Subcutaneous abdominal adipose tissue (tissue), 5 donors: ENCODE data around the gene KCTD21.

Experiments
- H3K27ac ChIP-seq: one replicate; pipeline ENCODE4 v1.7.0; 2013; ENCODE audit warnings: low read depth, mild to moderate bottlenecking, inconsistent platforms, low read length, moderate library complexity
- H3K27me3 ChIP-seq, 5 donors: one replicate each; pipeline ENCODE4 v1.7.0; 2013; ENCODE audit warnings: low read length in 5 of 5, inconsistent platforms in 1 of 5; ENCODE audit not compliant: control insufficient read depth in 5 of 5, insufficient read depth in 4 of 5
- H3K36me3 ChIP-seq, 5 donors: one replicate each; pipeline ENCODE4 v1.7.0; 2013; ENCODE audit warnings: low read length in 5 of 5; ENCODE audit not compliant: control insufficient read depth in 5 of 5, insufficient read depth in 5 of 5
- H3K4me1 ChIP-seq, 5 donors: one replicate each; pipeline ENCODE4 v1.7.0; 2013; ENCODE audit warnings: low read length in 5 of 5, mild to moderate bottlenecking in 3 of 5, moderate library complexity in 1 of 5; ENCODE audit not compliant: control insufficient read depth in 5 of 5, insufficient read depth in 5 of 5
- H3K4me3 ChIP-seq, 5 donors: one replicate each; pipeline ENCODE4 v1.7.0; 2013; ENCODE audit warnings: low read length in 5 of 5, low read depth in 1 of 5
- H3K9ac ChIP-seq, 5 donors: one replicate each; pipeline ENCODE4 v1.7.0; 2013; ENCODE audit warnings: low read length in 5 of 5, mild to moderate bottlenecking in 4 of 5, moderate library complexity in 3 of 5
- H3K9me3 ChIP-seq, 5 donors: one replicate each; pipeline ENCODE4 v1.7.0; 2013; ENCODE audit warnings: low read length in 5 of 5; ENCODE audit not compliant: control insufficient read depth in 5 of 5
- donor health status: healthy.
- donor health status: healthy.
- donor health status: healthy.
- donor health status: healthy.
- donor health status: healthy.

KCTD21 gene

DNA sequence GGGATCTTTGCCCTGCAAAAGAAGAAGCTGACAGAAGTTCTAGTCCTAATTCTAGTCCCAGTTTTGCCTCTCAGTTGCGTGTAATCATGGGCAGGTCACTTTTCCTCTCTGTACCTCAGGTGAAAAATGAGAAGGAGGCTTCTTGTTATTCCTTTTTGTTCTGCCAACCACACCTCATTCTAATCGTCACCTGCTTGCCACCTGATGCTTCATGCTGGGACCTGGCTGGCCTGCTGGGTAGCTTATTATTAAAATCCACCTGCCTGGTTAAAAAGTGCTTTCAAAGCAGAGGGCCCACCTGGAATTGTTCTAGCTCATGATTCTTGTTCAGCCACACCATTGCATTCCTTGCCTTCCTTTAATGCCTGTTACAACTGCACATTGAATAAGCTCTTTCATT lies 40.6 kb downstream of the KCTD21 start:
- Histone ChIP-seq H3K27ac (no peak overlapping the region), H3K4me1 (peaks cover 3 to 17% (median 13%) of the 10 kb centered on the region in 5 donors), H3K4me3 (no peak overlapping the region), H3K9me3 (no peaks in the 10 kb centered on the region), H3K27me3 (no peaks in the 10 kb centered on the region), H3K9ac (no peak overlapping the region), H3K36me3 (no peaks in the 10 kb centered on the region)

DNA sequence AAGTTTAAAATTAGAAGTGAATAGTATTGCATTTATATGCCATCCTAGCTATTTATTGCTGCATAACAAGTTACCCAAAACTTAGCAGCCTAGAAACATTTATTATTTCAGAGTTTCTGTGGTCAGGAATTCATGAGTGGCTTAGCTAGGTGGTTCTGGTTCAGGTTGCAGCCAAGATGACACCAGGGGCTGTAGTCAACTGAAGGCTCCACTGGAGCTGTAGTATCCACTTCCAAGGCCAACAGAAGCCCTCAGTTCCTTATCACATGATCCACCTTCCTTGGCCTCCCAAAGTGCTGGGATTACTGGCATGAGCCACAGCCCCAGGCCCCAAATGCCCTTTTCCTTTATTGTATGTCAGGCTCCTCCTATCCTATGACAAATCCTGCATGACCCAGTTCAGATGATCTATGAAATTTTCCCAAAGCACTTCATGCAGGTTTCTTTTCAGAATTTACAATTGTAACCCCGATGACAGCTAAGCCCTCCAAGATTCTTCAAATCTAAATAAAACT lies 42.9 kb downstream of the KCTD21 start:
- Histone ChIP-seq H3K9ac (no peak overlapping the region), H3K4me3 (no peak overlapping the region), H3K36me3 (no peaks in the 10 kb centered on the region), H3K9me3 (no peaks in the 10 kb centered on the region), H3K4me1 (peaks cover 3 to 23% (median 13%) of the 10 kb centered on the region in 5 donors), H3K27ac (peak overlapping the region; percentile 49), H3K27me3 (no peaks in the 10 kb centered on the region)

DNA sequence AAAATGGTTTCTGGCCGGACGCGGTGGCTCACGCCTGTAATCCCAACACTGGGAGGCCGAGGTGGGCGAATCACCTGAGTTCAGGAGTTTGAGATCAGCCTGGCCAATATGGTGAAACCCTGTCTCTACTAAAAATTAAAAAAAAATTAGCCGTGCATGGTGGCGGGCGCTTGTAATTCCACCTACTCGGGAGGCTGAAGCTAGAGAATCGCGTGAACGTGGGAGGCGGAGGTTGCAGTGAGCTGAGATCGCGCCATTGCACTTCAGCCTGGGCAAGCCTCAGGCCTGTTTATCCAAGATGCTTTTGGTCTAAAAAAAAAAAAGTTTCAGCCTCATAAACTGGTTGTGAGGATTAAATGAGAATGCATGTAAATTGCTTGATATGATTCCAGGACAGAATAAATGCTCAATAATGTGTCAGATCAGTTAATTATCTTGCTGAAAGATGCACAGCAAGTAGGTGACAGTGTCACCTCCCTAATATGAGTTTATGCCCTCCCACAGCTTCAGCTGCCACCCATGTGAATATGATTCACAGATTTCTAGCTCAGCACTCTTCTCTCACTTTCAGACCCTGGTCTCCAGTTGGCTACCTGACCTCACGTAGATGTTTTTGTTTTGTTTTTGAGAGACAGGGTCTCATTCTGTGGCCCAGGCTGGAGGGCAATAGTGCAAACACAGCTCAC lies 47.9 kb downstream of the KCTD21 start:
- Histone ChIP-seq H3K9ac (peak overlapping the region in 2 of 5 donors; percentile 83 to 91), H3K27me3 (no peaks in the 10 kb centered on the region), H3K4me1 (peaks cover 4 to 37% (median 30%) of the 10 kb centered on the region in 5 donors), H3K27ac (no peak overlapping the region), H3K4me3 (peak overlapping the region in 3 of 5 donors; percentile 2 to 88 (median 81)), H3K36me3 (peaks cover 0 to 4% (median 0%) of the 10 kb centered on the region in 5 donors), H3K9me3 (no peaks in the 10 kb centered on the region)

DNA sequence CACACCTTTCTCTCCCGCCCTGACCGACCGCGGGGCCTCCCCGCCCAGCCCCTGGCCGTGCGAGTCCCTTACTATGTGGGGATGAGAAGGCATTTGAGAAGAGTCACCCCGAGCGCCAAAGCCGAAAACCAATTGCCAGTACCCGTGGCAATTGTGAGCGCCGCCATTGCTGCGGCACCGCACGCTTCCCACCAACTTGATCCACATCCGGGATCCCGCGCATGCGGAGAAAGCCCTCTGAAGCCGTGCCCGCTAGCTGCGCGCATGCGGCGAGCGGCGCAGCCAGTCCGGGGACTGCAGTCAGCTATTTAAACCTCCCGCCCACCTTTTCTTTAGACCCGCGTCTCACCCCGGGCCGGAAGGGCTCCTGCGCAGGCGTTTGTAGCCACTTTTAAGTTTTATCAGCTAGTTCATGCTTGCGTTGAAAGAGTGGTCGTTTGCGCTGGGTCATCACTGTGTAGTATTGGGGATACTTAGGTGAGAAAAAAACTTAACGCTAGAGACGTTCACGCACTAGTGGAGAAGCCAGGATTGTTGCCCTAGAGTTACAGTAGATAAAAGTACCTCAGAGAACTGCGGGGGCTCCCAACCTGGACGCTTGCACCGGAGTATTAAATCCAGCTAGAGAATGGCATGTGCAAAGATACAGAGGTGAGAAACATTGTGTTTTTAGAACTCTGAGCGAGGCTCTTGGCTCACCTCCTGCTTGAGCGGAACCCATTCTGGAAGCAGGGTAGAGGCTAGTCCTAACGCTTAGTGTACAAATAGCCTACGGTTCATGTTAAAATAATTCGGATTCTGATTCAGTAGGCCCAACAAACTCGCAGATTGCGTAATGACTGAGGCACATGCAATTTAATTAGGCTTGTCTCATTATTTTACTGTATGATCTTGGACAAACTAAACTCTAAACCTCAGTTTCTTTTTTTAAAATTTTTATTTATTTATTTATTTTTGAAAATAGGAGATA lies 48.7 kb downstream of the KCTD21 start, which contains the start of gene ALG8:
TSS of gene ALG8 (minus strand) at position 205 of the 970 bp plus-strand sequence. CDS start at position 167, 38 bp downstream.
- Histone ChIP-seq H3K9me3 (no peaks in the 10 kb centered on the region), H3K27me3 (no peaks in the 10 kb centered on the region), H3K9ac (peak within 1 kb of the TSS; percentile 65 to 97 (median 91))

DNA sequence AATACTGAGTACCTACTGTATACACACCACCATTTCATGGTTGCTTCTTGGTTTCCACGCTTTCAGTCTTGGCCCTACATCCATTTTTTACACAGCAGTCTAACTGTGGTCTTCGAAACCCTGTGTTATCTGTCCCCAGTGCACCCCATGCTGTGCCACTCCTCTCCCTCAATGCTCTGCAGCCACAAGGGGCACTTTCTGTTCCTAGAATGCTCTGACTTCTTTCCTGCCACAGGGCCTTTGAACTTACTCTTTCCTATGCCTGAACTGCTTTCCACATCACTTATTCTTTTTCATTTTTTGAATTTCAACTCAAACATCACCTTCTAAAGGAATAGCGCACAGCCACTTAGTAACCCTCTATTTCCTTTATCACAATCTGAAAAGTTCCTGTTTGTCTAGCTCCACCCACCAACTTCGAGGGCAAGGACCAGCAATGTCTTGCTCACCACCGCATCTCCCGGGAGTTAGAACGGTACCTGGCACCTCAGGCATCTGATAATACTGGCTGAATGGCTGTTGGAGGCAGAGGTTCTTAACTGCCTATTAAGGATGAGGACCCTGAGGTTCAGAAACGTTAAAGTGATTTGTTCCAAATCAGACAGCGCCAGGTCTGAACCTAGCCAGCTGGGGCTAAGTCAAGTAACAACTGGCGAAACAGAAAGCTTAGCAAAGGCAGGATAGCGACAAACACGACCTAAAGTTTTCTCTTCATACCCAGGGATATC lies 49.6 kb downstream of the KCTD21 start:
- H3K36me3 ChIP-seq: peaks cover 0 to 4% (median 0%) of the 10 kb centered on the region in 5 donors
- peak overlapping the region; percentile 81 to 96 (median 93) for H3K4me3 ChIP-seq
- peaks cover 4 to 24% (median 22%) of the 10 kb centered on the region in 5 donors for H3K4me1 ChIP-seq
- no peaks in the 10 kb centered on the region for H3K27me3 ChIP-seq
- peak overlapping the region; percentile 83 for H3K27ac ChIP-seq
- H3K9ac ChIP-seq: peak overlapping the region; percentile 65 to 97 (median 91)
- no peaks in the 10 kb centered on the region for H3K9me3 ChIP-seq

More for the DNA sequence above, 48.7 kb downstream of the KCTD21 start, which contains the start of gene ALG8:
- Histone ChIP-seq H3K4me3 (peak within 1 kb of the TSS; percentile 81 to 96 (median 93)), H3K27ac (peak within 1 kb of the TSS; percentile 83), H3K36me3 (peaks cover 0 to 4% (median 0%) of the 10 kb centered on the region in 5 donors), H3K4me1 (peaks cover 4 to 30% (median 30%) of the 10 kb centered on the region in 5 donors)

DNA sequence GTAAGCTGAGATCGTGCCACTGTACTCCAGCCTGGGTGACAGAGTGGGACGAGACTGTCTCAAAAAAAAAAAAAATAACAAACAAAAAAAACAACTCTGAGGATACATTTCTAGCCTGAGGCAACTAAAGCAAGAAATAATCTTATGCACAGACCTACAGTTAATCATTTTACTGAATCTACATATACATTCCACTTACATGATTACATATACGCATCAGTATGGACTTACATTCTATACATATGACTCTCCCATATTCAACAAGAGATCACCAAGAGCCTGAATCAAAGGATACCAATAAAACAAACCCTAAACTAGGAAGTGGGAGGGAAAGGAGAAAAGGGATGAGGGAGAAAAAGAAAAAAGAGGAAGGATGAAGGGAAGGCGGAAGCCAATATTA lies 50.1 kb downstream of the KCTD21 start:
- peak overlapping the region in 4 of 5 donors; percentile 88 to 96 (median 93) for H3K4me3 ChIP-seq
- no peaks in the 10 kb centered on the region for H3K27me3 ChIP-seq

DNA sequence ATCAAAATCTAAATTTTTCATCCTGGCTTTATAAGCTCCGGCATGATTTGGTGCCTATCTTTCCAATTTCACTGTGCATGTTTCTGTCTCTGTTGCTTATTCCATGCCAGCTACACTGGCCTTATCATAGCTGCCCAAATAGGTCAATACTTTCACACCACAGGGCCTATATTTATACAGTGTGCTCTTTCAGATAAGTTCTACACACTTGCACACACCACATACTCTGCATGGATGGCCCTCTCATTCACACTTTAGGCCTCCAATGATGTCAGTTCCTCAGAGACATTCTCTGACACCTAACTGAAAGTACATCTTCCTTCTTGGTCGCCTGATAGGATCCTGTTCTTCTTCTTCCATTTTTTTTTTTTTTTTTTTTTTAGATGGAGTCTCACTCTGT lies 56.0 kb downstream of the KCTD21 start:
- Histone ChIP-seq H3K36me3 (peaks cover 0 to 4% (median 0%) of the 10 kb centered on the region in 5 donors), H3K4me3 (no peak overlapping the region), H3K27me3 (no peaks in the 10 kb centered on the region)

More for the DNA sequence above, 50.1 kb downstream of the KCTD21 start:
- Histone ChIP-seq H3K9me3 (no peaks in the 10 kb centered on the region), H3K36me3 (peaks cover 0 to 4% (median 0%) of the 10 kb centered on the region in 5 donors), H3K4me1 (peaks cover 2 to 21% (median 19%) of the 10 kb centered on the region in 5 donors), H3K27ac (no peak overlapping the region), H3K9ac (no peak overlapping the region)

DNA sequence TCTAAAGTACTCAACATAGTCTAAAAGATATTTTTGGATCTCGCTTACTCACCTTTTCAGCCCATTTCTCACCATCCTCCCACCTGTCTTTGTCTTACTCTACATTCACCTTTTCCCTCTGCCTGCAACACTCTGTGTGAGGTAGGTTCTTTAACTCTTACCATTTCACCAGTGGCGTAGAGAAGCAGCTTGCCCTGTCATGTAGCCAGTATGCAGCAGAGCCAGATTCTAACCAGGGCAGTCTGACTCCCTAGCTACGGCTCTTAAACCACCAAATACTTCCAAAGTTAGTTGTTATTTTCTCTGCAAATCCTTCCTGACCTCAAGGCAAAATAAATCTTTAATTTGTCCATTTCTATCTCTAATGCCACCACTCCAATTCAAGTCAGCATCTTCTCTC lies 56.5 kb downstream of the KCTD21 start:
- Histone ChIP-seq H3K27me3 (no peaks in the 10 kb centered on the region), H3K4me1 (no peaks in the 10 kb centered on the region)

More for the DNA sequence above, 56.0 kb downstream of the KCTD21 start:
- Histone ChIP-seq H3K9me3 (no peaks in the 10 kb centered on the region), H3K4me1 (no peaks in the 10 kb centered on the region), H3K27ac (no peak overlapping the region), H3K9ac (no peak overlapping the region)

DNA sequence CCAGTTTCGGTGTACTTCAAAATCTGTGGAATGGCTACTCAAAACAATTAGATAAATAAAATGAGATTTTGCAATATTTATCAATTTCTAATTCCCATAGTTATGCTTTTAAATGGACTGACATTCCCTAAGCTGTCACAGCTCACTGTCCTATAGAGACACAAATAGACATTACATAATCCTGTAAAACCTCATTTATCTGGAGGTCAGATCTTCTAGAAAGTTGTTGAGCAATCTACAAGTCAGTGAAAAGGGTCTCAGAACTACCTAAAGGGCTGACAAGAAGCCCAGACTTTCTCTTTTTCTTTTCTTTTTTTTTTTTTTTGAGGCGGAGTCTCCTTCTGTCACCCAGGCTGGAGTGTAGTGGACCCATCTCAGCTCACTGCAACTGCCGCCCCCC lies 61.0 kb downstream of the KCTD21 start:
- H3K4me3 ChIP-seq: no peak overlapping the region
- H3K4me1 ChIP-seq: peaks cover 0 to 6% (median 2%) of the 10 kb centered on the region in 5 donors
- H3K9me3 ChIP-seq: no peaks in the 10 kb centered on the region
- H3K36me3 ChIP-seq: peaks cover 0 to 6% (median 3%) of the 10 kb centered on the region in 5 donors
- no peak overlapping the region for H3K9ac ChIP-seq
- no peaks in the 10 kb centered on the region for H3K27me3 ChIP-seq
- H3K27ac ChIP-seq: no peak overlapping the region

More for the DNA sequence above, 56.5 kb downstream of the KCTD21 start:
- Histone ChIP-seq H3K4me3 (no peak overlapping the region), H3K9me3 (no peaks in the 10 kb centered on the region), H3K36me3 (peaks cover 0 to 4% (median 0%) of the 10 kb centered on the region in 5 donors), H3K9ac (no peak overlapping the region), H3K27ac (no peak overlapping the region)
